BJ (cell line): ENCODE measurements around the gene SPTBN1. TPM values are rescaled to one million over a fixed set of nuclear protein-coding genes. Genes with fewer than 3 reads are reported as not detected.

ENCODE experiments used
- CTCF ChIA-PET: fragments of 350-600 bp; formaldehyde crosslinking; extraction: SDS; loops from one replicate; lab custom pipeline; 2021; ENCODE audit warnings: antibody characterized with exemption, inconsistent platforms; lab: Yijun Ruan, JAX
- POLR2A ChIA-PET: fragments of 300-600 bp; sonication (Branson Sonifier 250); formaldehyde crosslinking; extraction: SDS; loops from one replicate; lab custom pipeline; 2021; ENCODE audit warnings: antibody characterized with exemption; lab: Charles Lee
- DNase-seq: peaks from one replicate; pipeline ENCODE4 v3.0.0-alpha.2; 2011; ENCODE audit warnings: low read depth
- H3K27me3 ChIP-seq: 2 replicates; pipeline ENCODE4 v1.6.0; 2011; ENCODE audit warnings: low read length; ENCODE audit not compliant: control insufficient read depth, insufficient read depth
- H3K36me3 ChIP-seq: 2 replicates; pipeline ENCODE4 v1.5.1; 2011; ENCODE audit warnings: low read length; ENCODE audit not compliant: control insufficient read depth, insufficient read depth
- H3K4me3 ChIP-seq: 2 replicates; pipeline ENCODE4 v1.5.1; 2011; ENCODE audit warnings: low read depth, mild to moderate bottlenecking, control low read depth, low read length
- CTCF ChIP-seq: IDR thresholded peaks from 2 replicates; pipeline ENCODE4 v1.5.1; 2011; ENCODE audit warnings: low read depth, mild to moderate bottlenecking, control low read depth, inconsistent platforms, low read length, moderate library complexity; ENCODE audit not compliant: insufficient read depth
- polyA plus RNA-seq: library from polyadenylated mRNA; depleted of rRNA; stranded (reverse); fragments of >200 nt; gene quantifications from 2 replicates; pipeline ENCODE4 v1.2.3, GENCODE V29; 2011

Gene SPTBN1
- polyA plus RNA-seq, 1 experiment: 33.8 TPM

- Histone ChIP-seq H3K4me3 (no peak overlapping the region), H3K27me3 (no peaks in the 10 kb centered on the region), H3K36me3 (no peaks in the 10 kb centered on the region)
- POLR2A ChIA-PET: no interaction called here
- DNase-seq: no peak
- CTCF ChIA-PET: no interaction called here
- TF ChIP-seq CTCF: no peak
Observed at GRCh38 chr2:54572636-54573536, 116.8 kb downstream of the SPTBN1 start.

GRCh38 chr2:54573537-54573919 is 117.4 kb downstream of the SPTBN1 start:
- ChIA-PET POLR2A (no interaction called here), CTCF (no interaction called here)
- Histone ChIP-seq H3K4me3 (no peak overlapping the region), H3K27me3 (no peaks in the 10 kb centered on the region), H3K36me3 (no peaks in the 10 kb centered on the region)
- no peak for TF ChIP-seq CTCF
- DNase-seq: no peak

GRCh38 chr2:54574107-54574859 is 118.2 kb downstream of the SPTBN1 start:
- Histone ChIP-seq H3K4me3 (no peak overlapping the region), H3K27me3 (no peaks in the 10 kb centered on the region), H3K36me3 (no peaks in the 10 kb centered on the region)
- no peak for DNase-seq
- ChIA-PET POLR2A (no interaction called here), CTCF (interaction anchor here (0.5 kb wide), 1 partner anchor 526 kb away, joined by 3 read pairs; no protein-coding TSS in a partner anchor)
- TF ChIP-seq CTCF: no peak

GRCh38 chr2:54574860-54575247 is 118.7 kb downstream of the SPTBN1 start:
- CTCF ChIA-PET: interaction anchor here (0.5 kb wide), 1 partner anchor 526 kb away, joined by 3 read pairs; no protein-coding TSS in a partner anchor

More at GRCh38 chr2:54574860-54575247, 118.7 kb downstream of the SPTBN1 start:
- TF ChIP-seq CTCF: no peak
- POLR2A ChIA-PET: no interaction called here
- Histone ChIP-seq H3K27me3 (no peaks in the 10 kb centered on the region), H3K4me3 (no peak overlapping the region), H3K36me3 (no peaks in the 10 kb centered on the region)
- DNase-seq: no peak
